ENCODE data around the gene NEURL1B.
A peak's percentile ranks its signal among the peaks of the same experiment; 100 is the strongest.

The NEURL1B gene

GRCh38 chr5:172640139-172640538, 924 bp upstream of the NEURL1B start:
- CTCF ChIA-PET, result interaction anchor here (0.8 to 1.2 kb wide), 5 partner anchors 57 to 453 kb away, joined by 3 to 7 read pairs (median 4); no protein-coding TSS in a partner anchor
- no peak overlapping the region for H3K27ac ChIP-seq (ENCODE audit: extremely low read depth, low read depth, low read length)
- H3K4me1 ChIP-seq (ENCODE audit: control insufficient read depth, insufficient read depth, low read length), result no peaks in the 10 kb centered on the region
- H3K4me3 ChIP-seq (ENCODE audit: low read depth, low read length), result no peak overlapping the region
- H3K36me3 ChIP-seq (ENCODE audit: control insufficient read depth in 2 of 2, insufficient read depth in 1 of 2, low read length in 2 of 2), result no peaks in the 10 kb centered on the region
- TF ChIP-seq MEIS1 (CRISPR knock-in tag; IDR thresholded peaks at IDR 0.05; ENCODE audit: borderline replicate concordance), result no peak
- no peak for TF ChIP-seq WT1 (tag by site-specific recombination; IDR thresholded peaks at IDR 0.05)
- no peak for TF ChIP-seq ZNF302 (tag by site-specific recombination; IDR thresholded peaks at IDR 0.05; ENCODE audit: low read depth)
- TF ChIP-seq ZNF184 (tag by site-specific recombination; IDR thresholded peaks at IDR 0.05), result no peak
- no peak for TF ChIP-seq ZNF26 (tag by site-specific recombination; IDR thresholded peaks at IDR 0.05)
- TF ChIP-seq ZNF350 (tag by site-specific recombination; IDR thresholded peaks at IDR 0.05), result no peak
- H3K9me3 ChIP-seq (ENCODE audit: control insufficient read depth, insufficient read depth, low read depth, low read length), result no peaks in the 10 kb centered on the region
- POLR2A ChIA-PET, result interaction anchor here (1.2 kb wide), 1 partner anchor 16 kb away, joined by 4 read pairs; no protein-coding TSS in a partner anchor

GRCh38 chr5:172641359-172642050, 442 bp downstream of the NEURL1B start:
- peak overlapping the region; percentile 47; the same call in 1 of the 2 replicates for H3K27ac ChIP-seq (ENCODE audit: extremely low read depth, low read depth, low read length)
- H3K4me3 ChIP-seq (ENCODE audit: low read depth, low read length), result peak overlapping the region; percentile 62
- H3K36me3 ChIP-seq (ENCODE audit: control insufficient read depth in 2 of 2, insufficient read depth in 1 of 2, low read length in 2 of 2), result no peaks in the 10 kb centered on the region
- POLR2A ChIA-PET, result interaction anchor here (0.9 kb wide), 1 partner anchor 18 kb away, joined by 3 read pairs; no protein-coding TSS in a partner anchor
- CTCF ChIA-PET, result interaction anchor here (0.5 to 1.2 kb wide), 6 partner anchors 27 to 159 kb away, joined by 3 to 7 read pairs (median 4); no protein-coding TSS in a partner anchor
- H3K9me3 ChIP-seq (ENCODE audit: control insufficient read depth, insufficient read depth, low read depth, low read length), result no peaks in the 10 kb centered on the region
- H3K4me1 ChIP-seq (ENCODE audit: control insufficient read depth, insufficient read depth, low read length), result no peaks in the 10 kb centered on the region
- TF ChIP-seq ZNF354C (tag by site-specific recombination; IDR thresholded peaks at IDR 0.05; ENCODE audit: borderline replicate concordance, low read depth) (no peak), ZIC2 (tag by site-specific recombination; IDR thresholded peaks at IDR 0.05) (peak; percentile 76), ZBTB10 (tag by site-specific recombination; IDR thresholded peaks at IDR 0.05) (peak; percentile 51; the same call in 1 of the 2 replicates), ZBTB8A (tag by site-specific recombination; IDR thresholded peaks at IDR 0.05) (peak; percentile 70), PATZ1 (tag by site-specific recombination; IDR thresholded peaks at IDR 0.05) (peak; percentile 52), ZNF221 (tag by site-specific recombination; IDR thresholded peaks at IDR 0.05; ENCODE audit: borderline replicate concordance) (no peak), ZFHX2 (tag by site-specific recombination; conservative IDR thresholded peaks at IDR 0.05) (no peak), ZFP37 (tag by site-specific recombination; IDR thresholded peaks at IDR 0.05) (no peak), ZNF660 (tag by site-specific recombination; IDR thresholded peaks at IDR 0.05) (no peak), ZNF398 (tag by site-specific recombination; IDR thresholded peaks at IDR 0.05) (0 out of 2 replicates have a peak, but pooled peaks have one; percentile 4), GLIS1 (tag by site-specific recombination; IDR thresholded peaks at IDR 0.05) (peak; percentile 83), ZNF423 (tag by site-specific recombination; IDR thresholded peaks at IDR 0.05) (0 out of 2 replicates have a peak, but pooled peaks have one; percentile 23), PRDM10 (tag by site-specific recombination; IDR thresholded peaks at IDR 0.05) (no peak), ZBTB26 (tag by site-specific recombination; optimal IDR thresholded peaks at IDR 0.05) (peak; percentile 80)
